Thyroid gland (tissue), 4 donors: ENCODE data around the gene CST9. TPM values are rescaled to one million over a fixed set of nuclear protein-coding genes. Genes with fewer than 3 reads are reported as not detected.

Experiments used
- DNase-seq, 2 donors: peaks; one replicate each; pipeline ENCODE4 v3.0.0-alpha.2; 2019
- H3K27ac ChIP-seq, 3 donors: fragments of 200-600 bp; sonication (generic); 1 replicate in 2 of 3; 2 replicates in 1 of 3; pipeline ENCODE4 v1.5.1; 2016 to 2019; ENCODE audit warnings: mild to moderate bottlenecking in 1 of 3, moderate library complexity in 1 of 3
- H3K27me3 ChIP-seq: fragments of 200-600 bp; sonication (generic); one replicate; pipeline ENCODE4 v1.5.1; 2019
- H3K36me3 ChIP-seq, 2 donors: fragments of 200-600 bp; sonication (generic); one replicate each; pipeline ENCODE4 v1.5.1; 2016 to 2019
- H3K4me1 ChIP-seq, 2 donors: fragments of 200-600 bp; sonication (generic); one replicate each; pipeline ENCODE4 v1.5.1; 2017 to 2019
- H3K4me3 ChIP-seq, 3 donors: fragments of 200-600 bp; sonication (generic); replicated peaks in 1 of 3; 1 replicate in 2 of 3; 2 replicates in 1 of 3; pipeline ENCODE4 v1.5.1; 2016; ENCODE audit warnings: mild to moderate bottlenecking in 1 of 3
- H3K9me3 ChIP-seq: fragments of 200-600 bp; sonication (generic); one replicate; pipeline ENCODE4 v1.5.1; 2017
- CTCF ChIP-seq, 6 experiments: fragments of 200-600 bp in 3 of 6; fragments of 450-650 bp in 3 of 6; sonication (generic) in 3 of 6; IDR thresholded peaks; one replicate each; pipeline ENCODE4 v1.5.1; 2016 to 2019; ENCODE audit warnings: antibody characterized with exemption in 6 of 6, mild to moderate bottlenecking in 2 of 6, inconsistent platforms in 1 of 6, moderate library complexity in 1 of 6
- POLR2A ChIP-seq, 2 donors: fragments of 450-650 bp; IDR thresholded peaks; one replicate each; pipeline ENCODE4 v1.6.1; 2017; ENCODE audit warnings: antibody characterized with exemption in 2 of 2, mild to moderate bottlenecking in 2 of 2, moderate library complexity in 1 of 2
- WGBS, 2 donors: methylation state at CpG; one replicate each; pipeline ENCODE4 v1.1.5; 2017; 5-methylcytosine and 5-hydroxymethylcytosine counted together
- intact Hi-C: fragments of 100-400 bp; cut with DNase I; formaldehyde crosslinking; loops from one replicate; pipeline ENCODE4 v1.15.1; 2023
- total RNA-seq, 4 donors: library from RNA; depleted of rRNA; stranded (reverse); fragments of >200 nt; gene quantifications; one replicate each; pipeline ENCODE4 v1.2.3, GENCODE V29; 2016

Gene CST9
- total RNA-seq, 4 donors from 2014 or later: not detected

GRCh38 chr20:23652926-23653325 is 47.2 kb upstream of the CST9 start:
- intact Hi-C loops: no loop called here
- Histone ChIP-seq H3K4me3 (no peak overlapping the region), H3K27ac (no peak overlapping the region), H3K27me3 (no peaks in the 10 kb centered on the region), H3K4me1 (peaks cover 0 to 9% of the 10 kb centered on the region in 2 donors), H3K9me3 (no peaks in the 10 kb centered on the region), H3K36me3 (no peaks in the 10 kb centered on the region)
- 60 to 75% methylated on average over 1 to 2 of the region's 2 CpGs for WGBS, 2 donors
- DNase-seq: no peak
- TF ChIP-seq CTCF (IDR thresholded peaks at IDR 0.05): no peak
- TF ChIP-seq POLR2A (IDR thresholded peaks at IDR 0.05): no peak

GRCh38 chr20:23652371-23652770 is 46.7 kb upstream of the CST9 start:
- no peak overlapping the region for H3K27ac ChIP-seq
- no peaks in the 10 kb centered on the region for H3K27me3 ChIP-seq
- no peaks in the 10 kb centered on the region for H3K9me3 ChIP-seq
- intact Hi-C loops: no loop called here
- TF ChIP-seq POLR2A (IDR thresholded peaks at IDR 0.05) (no peak), CTCF (IDR thresholded peaks at IDR 0.05) (no peak)
- no peaks in the 10 kb centered on the region for H3K36me3 ChIP-seq
- peaks cover 0 to 9% of the 10 kb centered on the region in 2 donors for H3K4me1 ChIP-seq
- no peak overlapping the region for H3K4me3 ChIP-seq
- no peak for DNase-seq

- no peaks in the 10 kb centered on the region for H3K27me3 ChIP-seq
- TF ChIP-seq POLR2A (IDR thresholded peaks at IDR 0.05): no peak
- no peak for TF ChIP-seq CTCF (IDR thresholded peaks at IDR 0.05)
- intact Hi-C loops: no loop called here
- WGBS, 2 donors: 91 to 94% methylated on average over 2 of the region's 2 CpGs
- H3K4me1 ChIP-seq: peaks cover 0 to 7% of the 10 kb centered on the region in 2 donors
- no peak for DNase-seq
- H3K27ac ChIP-seq: no peak overlapping the region
- H3K36me3 ChIP-seq: no peaks in the 10 kb centered on the region
- no peak overlapping the region for H3K4me3 ChIP-seq
- no peaks in the 10 kb centered on the region for H3K9me3 ChIP-seq
These were observed 45.4 kb upstream of the CST9 start for GRCh38 chr20:23651117-23651516.

- Histone ChIP-seq H3K36me3 (no peaks in the 10 kb centered on the region), H3K27me3 (no peaks in the 10 kb centered on the region), H3K9me3 (no peaks in the 10 kb centered on the region), H3K4me3 (no peak overlapping the region), H3K4me1 (no peaks in the 10 kb centered on the region), H3K27ac (no peak overlapping the region)
- WGBS, 2 donors: 93 to 94% methylated on average over 1 of the region's 1 CpG
- TF ChIP-seq POLR2A (IDR thresholded peaks at IDR 0.05) (no peak), CTCF (IDR thresholded peaks at IDR 0.05) (no peak)
- intact Hi-C loops: no loop called here
- DNase-seq: no peak
These were observed 44.2 kb upstream of the CST9 start for GRCh38 chr20:23649830-23650417.

- H3K9me3 ChIP-seq: no peaks in the 10 kb centered on the region
- H3K27me3 ChIP-seq: no peaks in the 10 kb centered on the region
- intact Hi-C loops: no loop called here
- H3K4me1 ChIP-seq: no peaks in the 10 kb centered on the region
- no peak overlapping the region for H3K4me3 ChIP-seq
- WGBS, 2 donors: 90 to 93% methylated on average over 2 of the region's 2 CpGs
- no peak for DNase-seq
- H3K27ac ChIP-seq: no peak overlapping the region
- TF ChIP-seq POLR2A (IDR thresholded peaks at IDR 0.05): no peak
- TF ChIP-seq CTCF (IDR thresholded peaks at IDR 0.05): no peak
- H3K36me3 ChIP-seq: no peaks in the 10 kb centered on the region
These were observed 43.5 kb upstream of the CST9 start for GRCh38 chr20:23649242-23649641.
